Subcutaneous abdominal adipose tissue (tissue), 5 donors: ENCODE measurements around the gene LYRM4.

ENCODE experiments used
- H3K27ac ChIP-seq: one replicate; pipeline ENCODE4 v1.7.0; 2013; ENCODE audit warnings: low read depth, mild to moderate bottlenecking, inconsistent platforms, low read length, moderate library complexity
- H3K27me3 ChIP-seq, 5 donors: one replicate each; pipeline ENCODE4 v1.7.0; 2013; ENCODE audit warnings: low read length in 5 of 5, inconsistent platforms in 1 of 5; ENCODE audit not compliant: control insufficient read depth in 5 of 5, insufficient read depth in 4 of 5
- H3K36me3 ChIP-seq, 5 donors: one replicate each; pipeline ENCODE4 v1.7.0; 2013; ENCODE audit warnings: low read length in 5 of 5; ENCODE audit not compliant: control insufficient read depth in 5 of 5, insufficient read depth in 5 of 5
- H3K4me1 ChIP-seq, 5 donors: one replicate each; pipeline ENCODE4 v1.7.0; 2013; ENCODE audit warnings: low read length in 5 of 5, mild to moderate bottlenecking in 3 of 5, moderate library complexity in 1 of 5; ENCODE audit not compliant: control insufficient read depth in 5 of 5, insufficient read depth in 5 of 5
- H3K4me3 ChIP-seq, 5 donors: one replicate each; pipeline ENCODE4 v1.7.0; 2013; ENCODE audit warnings: low read length in 5 of 5, low read depth in 1 of 5
- H3K9ac ChIP-seq, 5 donors: one replicate each; pipeline ENCODE4 v1.7.0; 2013; ENCODE audit warnings: low read length in 5 of 5, mild to moderate bottlenecking in 4 of 5, moderate library complexity in 3 of 5
- H3K9me3 ChIP-seq, 5 donors: one replicate each; pipeline ENCODE4 v1.7.0; 2013; ENCODE audit warnings: low read length in 5 of 5; ENCODE audit not compliant: control insufficient read depth in 5 of 5
- donor health status: healthy.
- donor health status: healthy.
- donor health status: healthy.
- donor health status: healthy.
- donor health status: healthy.

Gene LYRM4

GRCh38 chr6:5110246-5110645 is 150.5 kb downstream of the LYRM4 start:
- Histone ChIP-seq H3K4me3 (no peak overlapping the region), H3K36me3 (peaks cover 0 to 40% (median 21%) of the 10 kb centered on the region in 5 donors), H3K4me1 (no peaks in the 10 kb centered on the region)

DNA sequence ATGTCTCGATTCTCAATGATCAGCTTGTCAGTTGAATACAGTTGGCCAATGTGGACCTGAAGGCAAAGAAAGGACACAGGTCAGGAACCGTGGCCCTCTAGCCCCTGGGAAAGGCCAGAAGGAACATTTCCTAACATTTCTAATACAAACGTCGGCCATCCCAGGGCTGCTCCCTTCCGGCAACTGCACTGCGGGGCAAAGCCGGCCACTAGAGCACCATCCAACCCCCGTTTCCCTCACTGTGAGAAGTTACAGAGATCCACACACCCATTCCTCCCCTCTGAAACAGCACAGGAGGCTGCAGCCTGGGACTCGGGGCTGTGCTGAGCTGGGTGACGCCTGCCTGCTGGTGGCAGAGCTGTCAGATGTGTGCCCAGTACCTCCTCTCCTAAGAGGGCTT is 151.3 kb downstream of the LYRM4 start:
- H3K9ac ChIP-seq = no peak overlapping the region
- no peaks in the 10 kb centered on the region for H3K4me1 ChIP-seq
- H3K27ac ChIP-seq = no peak overlapping the region
- peaks cover 0 to 40% (median 21%) of the 10 kb centered on the region in 5 donors for H3K36me3 ChIP-seq
- H3K4me3 ChIP-seq = no peak overlapping the region
- H3K27me3 ChIP-seq = no peaks in the 10 kb centered on the region
- no peaks in the 10 kb centered on the region for H3K9me3 ChIP-seq

More at GRCh38 chr6:5110246-5110645, 150.5 kb downstream of the LYRM4 start:
- Histone ChIP-seq H3K9ac (no peak overlapping the region), H3K27ac (no peak overlapping the region), H3K9me3 (no peaks in the 10 kb centered on the region), H3K27me3 (no peaks in the 10 kb centered on the region)

DNA sequence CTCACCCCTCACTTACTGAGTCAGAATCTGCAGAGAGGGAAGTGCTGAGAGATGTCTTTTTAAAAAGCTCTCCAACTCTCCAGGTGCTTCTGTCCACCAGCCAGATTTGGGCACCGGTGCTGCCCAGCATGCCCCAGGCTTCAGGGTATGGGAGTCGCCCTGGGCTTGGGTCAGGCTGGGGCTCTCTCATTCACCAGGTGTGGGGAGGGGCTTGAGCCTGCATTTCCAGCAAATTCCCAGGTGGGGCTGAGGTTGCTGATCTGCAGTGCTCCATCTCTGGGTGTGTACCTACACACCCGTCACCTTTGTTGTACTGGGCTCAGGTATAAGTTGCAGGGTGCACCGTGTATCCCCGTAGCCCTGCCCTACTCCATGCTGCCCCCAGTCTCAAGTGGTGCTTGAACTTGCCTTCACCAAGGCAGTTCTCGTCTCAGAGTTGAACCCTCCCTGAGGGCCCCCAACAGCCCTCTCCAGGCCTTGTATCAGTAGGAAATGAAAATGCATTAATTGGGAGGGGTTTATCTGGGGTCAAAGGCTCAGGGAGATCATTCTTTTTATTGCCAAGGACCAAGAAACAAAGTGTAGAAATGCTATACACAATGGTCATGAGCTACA is 152.1 kb downstream of the LYRM4 start:
- Histone ChIP-seq H3K9ac (no peak overlapping the region), H3K4me3 (no peak overlapping the region), H3K4me1 (no peaks in the 10 kb centered on the region), H3K27me3 (no peaks in the 10 kb centered on the region), H3K36me3 (peaks cover 0 to 40% (median 21%) of the 10 kb centered on the region in 5 donors), H3K27ac (no peak overlapping the region), H3K9me3 (no peaks in the 10 kb centered on the region)

- Histone ChIP-seq H3K36me3 (peaks cover 0 to 40% (median 21%) of the 10 kb centered on the region in 5 donors), H3K9ac (no peak overlapping the region), H3K4me3 (no peak overlapping the region), H3K9me3 (no peaks in the 10 kb centered on the region), H3K4me1 (no peaks in the 10 kb centered on the region), H3K27me3 (no peaks in the 10 kb centered on the region), H3K27ac (no peak overlapping the region)
These were observed 152.7 kb downstream of the LYRM4 start for GRCh38 chr6:5108068-5108467.

DNA sequence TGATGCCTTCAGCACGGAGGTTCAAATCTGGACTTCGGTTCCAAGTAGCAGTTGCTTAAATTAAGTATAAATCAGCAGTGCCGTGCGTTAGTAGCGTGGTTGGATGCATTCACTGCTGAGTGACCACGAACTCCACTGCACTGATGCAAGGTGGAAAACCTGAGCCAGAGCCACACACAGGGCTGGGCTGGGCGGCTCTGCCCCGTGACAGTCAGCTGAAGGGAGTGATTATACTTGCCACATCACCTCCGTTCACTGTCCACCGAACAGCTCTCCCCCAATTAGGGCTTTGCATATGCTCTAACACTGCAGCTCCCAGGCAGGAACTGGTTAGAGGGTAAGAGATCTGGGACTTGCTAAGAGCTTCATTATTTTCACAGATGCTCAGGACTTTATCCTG is 153.4 kb downstream of the LYRM4 start:
- no peak overlapping the region for H3K4me3 ChIP-seq
- no peaks in the 10 kb centered on the region for H3K9me3 ChIP-seq
- no peak overlapping the region for H3K9ac ChIP-seq
- H3K27me3 ChIP-seq = no peaks in the 10 kb centered on the region
- H3K36me3 ChIP-seq = peaks cover 0 to 40% (median 19%) of the 10 kb centered on the region in 5 donors
- H3K27ac ChIP-seq = no peak overlapping the region
- no peaks in the 10 kb centered on the region for H3K4me1 ChIP-seq

- Histone ChIP-seq H3K9ac (no peak overlapping the region), H3K36me3 (peaks cover 0 to 23% (median 3%) of the 10 kb centered on the region in 5 donors), H3K27ac (no peak overlapping the region)
These were observed 155.6 kb downstream of the LYRM4 start for GRCh38 chr6:5105146-5105545.

GRCh38 chr6:5104667-5105066 is 156.1 kb downstream of the LYRM4 start:
- H3K4me3 ChIP-seq = no peak overlapping the region
- peaks cover 0 to 18% (median 3%) of the 10 kb centered on the region in 5 donors for H3K36me3 ChIP-seq
- no peak overlapping the region for H3K9ac ChIP-seq
- H3K4me1 ChIP-seq = no peaks in the 10 kb centered on the region
- no peak overlapping the region for H3K27ac ChIP-seq
- no peaks in the 10 kb centered on the region for H3K9me3 ChIP-seq
- H3K27me3 ChIP-seq = no peaks in the 10 kb centered on the region

More at GRCh38 chr6:5105146-5105545, 155.6 kb downstream of the LYRM4 start:
- no peak overlapping the region for H3K4me3 ChIP-seq
- no peaks in the 10 kb centered on the region for H3K27me3 ChIP-seq
- H3K9me3 ChIP-seq = no peaks in the 10 kb centered on the region
- no peaks in the 10 kb centered on the region for H3K4me1 ChIP-seq

DNA sequence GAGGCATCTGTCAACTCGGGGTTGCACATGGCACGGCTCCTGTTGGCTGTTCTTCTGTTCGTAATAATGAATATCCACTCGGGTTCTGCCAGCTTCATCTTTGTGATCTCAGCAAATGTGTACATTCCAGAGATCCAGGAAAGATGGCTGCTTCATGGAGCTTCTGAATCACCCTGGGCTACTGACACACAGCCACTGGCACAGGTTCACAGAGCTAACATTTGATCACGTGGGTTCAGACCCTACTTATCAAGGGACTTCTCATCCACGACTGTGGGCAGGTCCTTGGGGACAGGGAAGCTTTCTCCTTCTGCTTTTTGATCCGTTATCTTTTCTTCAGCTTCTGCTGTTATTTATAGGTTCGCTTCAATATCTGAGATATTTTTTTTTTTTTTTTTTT is 157.5 kb downstream of the LYRM4 start:
- Histone ChIP-seq H3K27ac (no peak overlapping the region), H3K36me3 (peaks cover 0 to 8% (median 0%) of the 10 kb centered on the region in 5 donors), H3K4me1 (no peaks in the 10 kb centered on the region), H3K9ac (no peak overlapping the region), H3K4me3 (no peak overlapping the region), H3K27me3 (no peaks in the 10 kb centered on the region), H3K9me3 (no peaks in the 10 kb centered on the region)

GRCh38 chr6:5102267-5102970 is 158.3 kb downstream of the LYRM4 start:
- Histone ChIP-seq H3K4me1 (no peaks in the 10 kb centered on the region), H3K36me3 (peaks cover 0 to 4% (median 0%) of the 10 kb centered on the region in 5 donors), H3K9ac (no peak overlapping the region), H3K27ac (no peak overlapping the region), H3K27me3 (no peaks in the 10 kb centered on the region), H3K4me3 (no peak overlapping the region), H3K9me3 (no peaks in the 10 kb centered on the region)

- Histone ChIP-seq H3K4me3 (no peak overlapping the region), H3K36me3 (no peaks in the 10 kb centered on the region), H3K9me3 (no peaks in the 10 kb centered on the region), H3K27me3 (no peaks in the 10 kb centered on the region), H3K27ac (no peak overlapping the region), H3K9ac (no peak overlapping the region), H3K4me1 (peaks cover 0 to 4% (median 0%) of the 10 kb centered on the region in 5 donors)
These were observed 159.9 kb downstream of the LYRM4 start for GRCh38 chr6:5100806-5101205.
